ENCODE data around the gene HOMER3.

The HOMER3 gene

DNA sequence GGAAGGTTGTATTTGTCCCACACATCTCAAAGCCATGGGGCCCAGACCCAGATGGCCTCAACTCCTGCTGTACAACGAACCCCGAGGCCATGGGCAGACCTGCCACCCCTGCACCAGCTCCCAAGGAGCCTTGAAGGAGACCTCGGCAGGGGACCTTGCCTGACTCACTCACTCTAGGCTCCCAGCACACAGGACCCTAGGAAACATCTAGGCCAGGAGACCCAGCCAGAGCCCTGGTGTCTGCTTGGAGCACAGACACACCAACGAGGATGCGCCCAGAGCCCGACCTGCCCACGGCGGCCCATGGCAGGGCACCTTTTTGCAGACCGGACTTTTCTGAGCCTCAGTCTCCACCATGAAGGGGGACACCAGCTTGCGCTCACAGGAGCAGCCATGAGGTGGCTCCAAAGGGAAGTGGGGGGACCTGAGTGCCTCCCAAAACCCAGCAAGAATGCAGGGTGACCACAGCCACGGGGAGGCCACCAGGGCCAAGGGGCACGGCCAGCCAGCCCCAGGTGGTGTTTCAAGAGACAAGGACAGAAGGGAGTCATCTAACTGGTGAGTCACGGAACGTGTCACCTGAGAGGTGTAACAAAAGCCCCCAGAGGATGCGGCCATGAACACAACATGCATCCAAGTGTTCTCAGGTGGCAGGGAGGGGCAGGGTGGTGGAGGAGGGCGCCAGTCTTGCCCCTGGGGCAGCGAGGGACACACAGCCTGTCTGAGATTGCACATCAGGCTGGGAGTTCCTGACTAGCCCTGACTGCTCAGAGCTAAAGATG, 40.1 kb downstream of the HOMER3 start:
- DNase-seq: no peak

DNA sequence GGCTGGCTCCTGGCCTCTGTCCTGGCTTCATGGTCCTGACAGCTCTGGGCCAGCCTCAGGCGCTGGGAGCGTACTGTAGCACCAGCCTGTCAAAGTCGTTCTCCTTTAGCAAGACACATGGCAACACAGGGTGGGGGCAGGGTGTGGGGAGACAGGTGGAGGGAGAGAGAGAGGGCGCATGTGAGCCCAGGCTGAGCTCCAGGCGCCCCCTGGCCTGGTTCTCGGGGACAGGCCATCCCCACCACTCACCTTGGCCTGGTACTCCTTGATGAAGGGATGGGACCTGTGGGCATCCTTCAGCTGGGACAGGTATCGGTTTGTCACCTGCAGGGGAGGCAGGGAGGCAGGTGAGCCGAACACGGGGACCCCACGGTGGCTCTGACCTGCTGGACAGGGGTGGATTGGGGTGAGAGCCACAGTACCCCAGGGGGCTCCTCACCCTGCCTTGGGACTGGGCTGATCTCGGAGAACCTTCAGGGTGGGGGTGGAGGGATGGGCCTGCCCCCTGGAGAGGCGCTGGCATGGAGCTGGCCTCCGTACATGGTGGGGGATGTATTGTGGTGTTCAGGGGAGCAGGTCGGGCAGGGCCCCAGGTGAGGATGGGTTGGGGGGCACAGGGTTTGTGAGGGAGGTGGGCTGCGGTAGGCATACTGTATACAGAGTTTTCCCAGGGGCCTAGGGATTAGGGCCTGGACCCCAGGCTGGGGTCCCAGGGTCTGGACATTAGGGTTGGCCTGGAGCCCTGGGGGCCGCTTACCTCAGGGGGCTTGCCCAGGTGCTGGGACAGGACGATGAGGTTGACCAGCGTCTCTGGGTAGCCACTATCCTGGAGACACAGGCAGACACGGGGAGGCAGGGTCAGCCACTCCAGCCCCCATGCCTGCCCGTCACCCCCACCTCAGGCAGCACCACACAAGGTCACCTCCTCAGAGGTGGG, 41.1 kb downstream of the HOMER3 start:
- no peak for DNase-seq

DNA sequence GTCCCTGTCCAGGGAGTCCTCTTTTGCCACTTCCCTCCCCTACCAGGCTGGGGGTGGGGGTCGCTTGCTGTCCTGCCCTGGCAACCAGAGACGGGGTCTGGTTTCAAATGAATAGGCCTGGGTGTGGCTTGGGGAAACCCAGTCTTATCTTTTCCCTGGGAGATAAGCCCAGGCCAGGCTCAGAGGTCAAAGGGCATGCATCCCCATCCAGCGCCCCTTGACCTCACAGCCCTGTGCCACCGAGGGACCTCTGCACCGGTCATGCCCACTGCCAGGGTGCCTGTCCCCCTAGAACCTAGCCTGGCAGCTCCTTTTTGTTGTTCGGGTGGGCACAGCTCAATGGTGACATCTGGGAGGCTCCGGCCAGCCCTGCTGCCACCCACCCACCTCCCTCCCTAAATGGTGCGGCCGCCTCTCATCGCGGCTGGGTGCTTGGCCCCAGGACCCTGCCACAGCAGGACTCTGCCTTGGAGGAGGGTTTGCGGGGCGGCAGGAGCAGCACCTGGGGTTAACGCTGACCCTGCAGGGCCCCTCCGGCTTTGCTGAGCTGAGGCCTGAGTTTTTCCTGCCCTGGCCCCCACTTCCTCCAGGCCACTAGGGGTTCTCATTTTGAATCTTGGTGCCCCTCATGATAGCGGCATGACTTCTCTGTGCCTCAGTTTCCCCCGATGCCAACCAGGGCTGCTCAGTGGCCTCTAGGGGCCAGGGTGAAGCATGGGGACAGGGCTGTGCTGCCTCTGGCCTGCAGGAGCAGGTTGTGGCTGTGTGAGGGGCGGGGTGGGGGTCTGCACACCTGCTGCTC, 42.2 kb downstream of the HOMER3 start:
- DNase-seq: no peak

DNA sequence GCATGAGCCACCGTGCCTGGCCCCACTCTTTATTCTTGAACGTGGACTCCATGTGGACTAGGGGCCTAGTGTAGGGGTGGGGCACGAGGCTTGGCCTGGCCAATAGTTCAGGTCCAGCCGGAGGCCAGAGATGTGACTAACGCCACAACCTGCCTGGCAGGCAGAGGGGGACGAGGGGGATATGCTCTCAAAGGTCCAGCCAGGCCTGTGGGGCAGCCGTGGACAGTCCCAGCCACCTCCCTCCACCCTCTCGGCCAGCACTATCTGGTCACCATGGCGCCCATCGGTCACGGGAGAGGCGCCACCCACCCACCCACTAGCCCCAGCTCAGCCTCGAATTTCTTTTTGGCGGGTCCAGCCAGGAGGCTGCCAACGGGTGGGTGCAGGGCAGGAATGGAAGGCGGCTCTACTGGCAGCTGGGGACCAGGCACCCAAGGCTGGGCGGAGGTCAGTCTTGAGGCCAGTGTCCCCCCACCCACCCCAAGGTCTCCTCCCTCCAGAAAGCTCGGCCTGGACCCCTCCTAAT, 42.9 kb downstream of the HOMER3 start:
- no peak for DNase-seq

DNA sequence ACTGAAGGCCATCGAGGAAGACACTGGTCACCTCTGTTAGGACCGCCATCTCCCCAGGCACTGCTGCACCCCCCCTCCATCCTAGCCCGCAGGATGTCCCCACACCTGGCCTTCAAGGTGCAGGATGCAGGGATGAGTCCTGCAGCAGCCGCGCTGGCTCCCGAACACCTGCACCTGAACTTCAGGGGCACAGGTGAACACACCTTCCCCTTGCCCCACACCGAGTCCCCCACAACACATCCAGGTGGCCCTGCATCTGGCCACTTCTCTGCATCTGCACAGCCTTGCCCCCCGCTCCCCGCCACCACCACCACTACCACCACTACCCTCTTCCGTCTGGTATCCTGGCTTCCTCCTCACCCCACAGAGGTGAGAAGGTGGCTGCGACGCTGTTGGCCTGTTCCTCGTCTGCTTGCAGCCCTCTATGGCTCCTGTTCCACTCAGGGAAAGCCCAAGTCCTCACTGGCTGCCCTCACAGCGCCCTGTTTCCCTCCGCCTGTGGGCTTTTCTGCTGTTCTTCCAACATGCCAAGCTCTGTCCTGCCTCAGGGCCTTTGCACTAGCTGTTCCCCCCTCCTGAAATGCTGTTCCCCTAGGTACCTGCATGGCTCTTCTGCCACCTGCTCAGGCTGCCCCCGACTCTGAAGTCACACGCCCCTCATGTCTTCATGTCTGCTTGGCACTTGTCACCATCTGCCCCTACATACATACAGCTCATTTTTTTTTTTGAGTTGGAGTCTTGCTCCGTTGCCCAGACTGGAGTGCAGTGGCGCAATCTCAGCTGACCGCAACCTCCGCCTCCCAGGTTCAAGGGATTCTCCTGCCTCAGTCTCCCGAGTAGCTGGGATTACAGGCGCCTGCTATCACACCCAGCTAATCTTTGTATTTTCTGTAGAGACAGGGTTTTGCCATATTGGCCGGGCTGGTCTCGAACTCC, 43.7 kb downstream of the HOMER3 start:
- DNase-seq: no peak

DNA sequence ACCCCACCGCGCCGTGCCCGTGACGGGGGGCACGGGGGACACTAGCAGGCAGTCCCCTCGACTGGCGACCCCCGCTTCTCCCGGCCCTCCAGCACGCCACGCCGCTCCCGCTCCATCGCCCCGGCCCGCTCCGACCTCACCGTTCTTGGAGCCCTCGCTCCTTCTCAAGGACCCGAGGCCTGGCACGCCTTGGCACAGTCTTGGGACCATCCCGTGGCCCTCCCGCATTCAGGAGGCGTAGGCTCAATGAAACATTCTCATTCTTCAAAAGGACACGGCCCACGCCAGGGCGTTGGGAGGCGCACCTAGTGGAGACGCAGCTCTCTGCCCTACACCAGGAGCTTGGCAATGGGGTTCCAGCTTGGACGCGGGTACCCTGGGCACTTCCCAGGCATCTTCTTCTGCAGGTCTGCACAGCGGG, 44.6 kb downstream of the HOMER3 start:
- DNase-seq: no peak

DNA sequence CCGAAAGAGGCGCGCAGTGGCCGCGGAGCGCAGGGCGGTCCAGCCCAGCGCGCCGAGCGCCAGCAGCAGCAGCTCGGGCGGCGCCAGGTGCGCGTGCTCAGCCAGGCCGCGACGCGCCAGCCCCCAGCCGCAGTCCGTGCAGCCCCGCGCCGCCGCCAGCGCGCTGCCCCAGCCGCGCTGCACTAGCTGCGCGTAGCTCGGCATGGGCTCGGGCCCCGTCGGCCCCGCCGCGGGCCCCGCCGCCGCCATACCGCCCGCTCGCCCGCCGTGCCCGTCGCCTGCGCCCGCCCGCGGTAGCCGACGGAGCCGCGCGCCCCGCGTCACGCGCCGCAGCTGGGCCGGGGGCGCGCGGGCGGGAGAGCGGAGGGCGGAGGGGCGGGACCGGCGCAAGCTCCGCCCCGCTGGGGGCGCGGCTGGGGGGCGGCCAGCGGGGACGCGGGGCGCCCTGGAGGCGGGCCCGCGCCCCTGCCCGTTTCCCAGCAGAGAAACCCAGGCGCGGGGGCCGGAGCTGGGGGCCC, 45.1 kb downstream of the HOMER3 start, which contains the start of gene CERS1:
TSS of gene CERS1 (minus strand) at position 335 of the 518 bp plus-strand sequence. CDS start at position 249, 86 bp downstream.
- peak; percentile 9 to 30 for DNase-seq

DNA sequence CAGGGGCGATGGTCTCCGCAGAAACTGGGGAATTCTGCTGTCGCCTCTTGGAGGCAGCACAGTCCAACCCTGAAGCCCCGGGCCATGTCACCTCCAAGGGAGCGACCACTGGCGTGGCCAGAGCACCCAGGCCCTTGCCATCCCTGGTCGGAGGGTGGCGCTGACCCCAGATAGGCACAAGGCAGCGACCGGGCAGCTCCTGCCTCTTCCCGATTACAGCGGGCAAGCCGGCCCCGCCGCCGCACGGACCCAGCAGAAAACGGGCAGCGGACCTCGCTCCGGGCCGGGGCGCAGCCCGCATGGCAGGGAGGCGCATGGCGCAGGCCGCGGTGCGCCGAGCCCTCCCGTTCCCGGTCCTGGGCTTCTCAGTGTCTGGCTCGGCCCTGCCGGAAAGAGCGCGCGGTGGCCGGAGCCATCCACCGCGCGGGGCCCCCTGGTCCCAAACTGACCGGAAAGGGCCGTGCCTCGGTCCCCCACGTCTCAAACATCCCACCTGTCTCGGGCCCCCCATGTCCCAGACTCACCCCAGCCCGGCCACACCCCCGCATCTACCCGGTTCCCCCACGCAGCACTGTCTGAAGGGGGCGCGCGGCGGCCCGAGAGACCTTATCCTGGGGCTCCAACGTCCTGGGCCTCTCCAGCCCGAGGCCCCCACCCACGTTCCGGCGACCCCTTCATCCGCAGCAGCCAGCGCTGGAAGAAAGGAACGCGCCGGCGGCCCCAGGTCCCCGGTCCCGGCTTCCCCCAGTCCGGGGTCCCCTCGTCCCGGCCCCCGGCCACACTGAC, 45.8 kb downstream of the HOMER3 start:
- DNase-seq: peak in 1 of 2 experiments; percentile 27

DNA sequence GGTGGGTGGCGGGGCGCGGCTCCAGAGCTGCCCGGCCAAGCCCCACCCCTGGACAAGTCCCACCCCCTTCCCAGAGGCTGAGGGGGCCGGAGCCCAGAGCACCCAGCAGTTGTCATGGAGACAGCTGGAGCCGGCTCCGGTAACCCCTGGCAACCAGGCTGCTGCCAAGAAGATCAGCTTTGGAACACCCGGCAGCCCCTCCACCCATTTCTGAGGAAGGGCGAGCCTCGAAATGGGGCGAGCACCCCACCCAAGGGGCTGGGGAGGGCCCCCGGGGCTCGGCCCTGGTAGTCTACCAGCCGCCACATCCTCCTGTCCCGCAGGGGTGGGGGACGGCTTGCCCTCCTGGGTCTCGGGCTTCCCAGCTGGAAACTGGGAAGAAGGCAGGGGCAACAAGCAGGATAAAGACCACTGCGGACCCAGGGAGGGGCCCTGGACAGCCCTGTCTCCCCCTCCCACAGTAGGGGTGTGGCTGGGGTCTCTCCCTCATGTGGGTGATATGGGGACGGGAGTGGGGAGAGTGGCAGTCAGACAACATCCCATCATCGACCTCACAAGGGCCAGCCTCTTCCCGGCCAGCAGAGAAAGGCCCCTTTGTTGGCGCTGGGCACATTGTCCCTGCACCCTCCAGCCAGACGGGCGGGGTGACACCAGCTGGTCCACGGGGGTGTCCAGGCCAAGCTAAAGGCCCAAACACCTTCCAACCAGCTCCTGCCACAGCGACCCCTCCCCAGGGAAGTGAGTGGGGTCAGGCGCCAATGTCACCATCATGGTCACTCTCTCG, 46.6 kb downstream of the HOMER3 start:
- DNase-seq: no peak

DNA sequence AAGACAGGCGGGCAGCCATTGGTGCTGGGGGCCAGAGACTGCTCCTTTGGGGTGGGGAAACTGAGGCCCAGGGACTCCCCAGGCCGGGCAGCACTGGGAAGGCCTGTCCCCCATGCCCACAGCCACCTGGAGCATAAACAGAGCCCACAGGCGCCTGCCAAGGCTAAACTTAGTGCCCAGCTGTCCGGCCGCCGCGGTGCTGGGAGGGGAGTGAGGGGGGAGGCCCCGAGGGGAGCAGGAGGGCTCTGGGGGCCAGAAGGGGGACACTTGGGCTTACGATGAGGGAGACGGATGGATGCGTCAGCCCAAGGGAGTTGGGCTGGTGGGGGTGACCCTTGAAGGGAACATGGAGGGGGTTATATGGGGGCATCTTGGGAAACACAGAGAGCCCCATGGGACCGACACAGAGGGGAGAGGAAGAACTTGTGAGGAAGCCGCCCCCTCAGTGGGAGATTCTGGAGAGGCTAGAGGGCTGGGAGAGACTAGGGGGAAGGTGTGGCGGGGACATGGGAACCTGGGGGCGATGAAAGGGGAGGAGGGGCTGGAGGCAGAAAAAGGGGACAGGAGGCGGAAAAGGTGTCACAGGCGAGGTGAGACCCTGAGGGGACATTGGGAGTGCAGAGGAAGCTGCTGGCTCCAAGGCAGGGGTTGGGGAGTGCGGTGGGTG, 47.3 kb downstream of the HOMER3 start:
- DNase-seq: no peak

DNA sequence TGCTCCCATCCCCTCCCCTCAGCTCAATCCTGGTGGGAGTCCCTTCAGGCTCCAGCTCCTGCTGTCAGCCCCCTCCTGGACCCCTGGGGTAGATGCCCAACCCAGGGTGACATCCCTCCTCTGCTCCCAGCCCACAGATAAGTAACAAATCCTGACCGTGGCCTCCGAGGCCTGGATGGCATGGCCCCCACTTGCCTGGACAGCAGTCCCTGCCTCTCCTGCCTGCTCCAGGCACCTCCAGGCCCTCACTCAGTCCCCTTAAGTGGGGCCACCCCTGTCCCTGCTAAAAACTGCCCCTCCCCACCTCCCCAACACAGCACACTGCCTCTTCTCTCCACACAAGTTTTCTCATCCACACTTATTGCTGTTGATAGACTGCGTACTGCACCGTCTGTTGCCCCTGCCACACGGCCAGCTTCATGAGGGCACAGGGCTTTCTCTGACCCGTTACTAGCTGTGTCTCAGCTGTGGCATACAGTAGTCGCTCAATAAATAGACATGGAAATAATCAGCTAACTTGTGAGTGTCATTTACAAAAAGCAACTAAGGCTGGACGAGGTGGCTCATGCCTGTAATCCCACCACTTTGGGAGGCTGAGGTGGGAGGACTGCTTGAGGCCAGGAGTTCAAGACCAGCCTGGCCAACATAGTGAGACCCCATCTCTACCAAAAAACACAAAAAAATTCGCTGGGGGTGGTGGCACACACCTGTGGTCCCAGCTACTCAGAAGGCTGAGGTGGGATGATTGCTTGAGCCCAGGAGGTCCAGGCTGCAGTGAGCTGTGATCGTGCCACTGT, 50.9 kb downstream of the HOMER3 start:
- no peak for DNase-seq

DNA sequence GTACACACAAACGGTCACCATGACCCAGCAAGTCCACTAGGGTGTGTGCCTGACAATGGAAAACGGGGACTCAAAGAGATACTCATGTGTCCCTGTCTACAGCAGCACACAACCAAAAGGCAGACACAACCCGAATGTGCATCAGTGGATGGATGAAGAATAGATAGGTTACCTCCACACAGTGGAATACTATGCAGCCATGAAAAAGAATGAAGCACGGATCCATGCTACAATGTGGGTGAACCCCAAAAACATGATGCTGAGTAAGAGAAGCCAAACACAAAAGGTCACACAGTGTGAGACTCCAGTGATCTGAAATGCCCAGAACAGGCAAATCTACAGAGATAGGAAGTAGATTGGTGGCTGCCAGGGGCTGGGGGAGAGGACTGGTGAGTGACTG, 54.0 kb downstream of the HOMER3 start:
- DNase-seq: no peak

DNA sequence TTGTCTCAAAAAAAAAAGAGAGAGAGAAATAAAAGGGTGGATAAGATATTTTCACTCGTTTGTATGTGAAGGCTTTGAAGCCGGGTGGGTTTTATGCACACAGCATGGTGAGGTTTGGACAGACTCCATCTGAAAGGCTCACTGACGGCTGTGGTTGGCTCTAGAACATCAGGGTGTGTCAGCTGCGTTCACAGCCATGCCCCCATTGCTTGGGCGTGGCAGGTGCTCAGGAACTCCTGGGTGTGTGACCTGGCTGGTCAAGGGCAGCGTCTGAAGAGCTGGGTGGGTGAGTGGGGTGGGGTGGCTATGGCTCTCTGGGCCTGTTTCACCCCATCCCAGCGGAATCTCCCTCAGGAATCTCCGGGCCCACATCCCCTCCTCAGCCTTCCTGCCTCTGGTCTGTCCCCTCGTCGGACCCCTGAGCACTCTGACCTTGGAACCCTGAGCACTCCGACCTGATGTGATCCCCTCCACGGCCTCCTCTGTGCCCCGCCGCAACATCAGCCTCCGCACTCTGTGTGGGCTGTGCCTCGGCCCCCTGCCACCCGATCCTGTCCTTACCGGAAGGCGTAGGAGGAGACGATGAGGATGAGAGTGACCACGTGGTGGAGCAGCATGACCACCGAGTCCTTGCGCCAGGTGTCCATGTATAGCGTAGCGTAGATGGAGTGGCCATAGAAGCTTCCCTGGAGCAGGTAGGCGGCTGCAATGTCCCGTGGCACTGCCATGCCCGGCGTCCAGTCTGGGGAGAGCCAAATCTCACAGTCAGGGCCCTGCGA, 57.3 kb downstream of the HOMER3 start:
- no peak for DNase-seq

DNA sequence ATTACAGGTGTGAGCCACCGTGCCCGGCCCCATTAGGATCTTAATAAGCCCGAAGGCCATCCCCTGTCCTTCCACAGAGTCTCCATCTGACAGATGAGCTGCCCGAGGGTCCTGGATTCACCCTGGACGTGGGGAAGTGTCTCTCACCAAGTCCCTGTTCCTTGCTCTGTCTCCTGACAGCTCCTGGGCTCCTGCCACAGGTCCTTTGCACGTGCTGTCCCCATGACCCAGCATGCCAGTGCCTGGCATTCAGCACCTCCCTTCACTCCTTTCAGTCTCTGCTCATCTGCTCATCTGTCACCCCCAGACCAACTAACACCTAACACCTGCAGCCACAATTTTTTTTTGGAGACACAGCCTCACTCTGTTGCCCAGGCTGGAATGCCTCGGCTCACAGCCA, 59.5 kb downstream of the HOMER3 start:
- no peak for DNase-seq

DNA sequence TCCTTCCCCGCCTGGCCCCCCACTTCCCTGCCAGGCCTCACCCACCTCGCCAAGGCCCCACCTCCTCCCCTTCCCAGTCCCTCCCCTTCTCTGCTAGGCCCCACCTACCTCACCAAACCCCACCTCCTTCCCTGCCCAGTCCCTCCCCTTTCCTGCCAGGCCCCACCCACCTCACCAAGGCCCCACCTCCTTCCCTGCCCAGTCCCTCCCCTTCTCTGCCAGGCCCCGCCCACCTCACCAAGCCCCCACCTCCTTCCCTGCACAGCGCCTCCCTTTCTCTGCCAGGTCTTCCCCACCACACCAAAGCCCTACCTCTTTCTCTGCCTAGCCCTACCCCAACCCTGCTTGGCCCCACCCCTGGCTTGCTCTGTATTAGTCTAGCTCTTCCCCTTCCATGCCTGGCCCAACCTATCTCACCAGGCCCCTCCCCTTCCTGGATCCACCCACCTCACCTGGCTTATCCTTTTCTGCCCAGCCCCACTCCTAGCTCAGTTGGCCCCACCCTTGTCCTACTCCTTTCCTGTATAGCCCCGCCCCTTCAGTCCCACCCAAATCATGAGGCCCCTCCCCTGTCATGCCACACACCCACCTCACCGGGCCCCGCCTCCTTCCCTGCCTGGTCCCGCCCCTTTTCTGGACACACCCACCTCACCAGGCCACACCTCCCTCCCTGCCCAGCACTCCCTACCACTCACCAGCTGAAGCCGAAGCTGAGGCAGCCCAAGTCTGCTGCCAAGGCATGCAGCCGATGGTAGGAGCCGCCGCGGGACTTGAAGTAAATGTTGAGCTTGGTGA, 61.2 kb downstream of the HOMER3 start:
- peak; percentile 38 to 46 for DNase-seq

Measured in Kasumi-1 (cell line).